ENCODE measurements around the gene STRIT1.

The STRIT1 gene

DNA sequence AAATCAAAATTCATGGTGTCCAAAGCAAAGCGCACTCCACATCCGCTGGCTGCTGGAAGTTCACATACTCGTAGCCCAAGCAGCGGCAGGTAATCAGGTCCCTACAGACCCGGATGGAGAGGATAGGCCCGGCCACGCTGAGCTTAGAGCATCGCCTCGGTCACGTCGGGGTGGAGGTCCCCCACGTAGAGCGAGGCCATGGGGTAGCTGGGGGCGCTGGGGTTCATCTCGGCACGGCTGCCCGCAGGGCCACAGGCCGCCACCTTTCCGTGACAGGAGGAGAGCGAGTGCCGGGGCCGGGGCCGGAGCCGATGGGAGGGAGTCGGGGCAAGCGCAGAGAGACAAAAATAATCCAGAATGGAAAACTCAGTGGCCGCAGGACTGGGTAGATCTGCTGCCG, 16.1 kb upstream of the STRIT1 start:
- TF ChIP-seq ZFP3 (CRISPR knock-in tag; IDR thresholded peaks at IDR 0.05) (no peak), ISL1 (CRISPR knock-in tag; IDR thresholded peaks at IDR 0.05) (no peak), TOX (CRISPR knock-in tag; IDR thresholded peaks at IDR 0.05; ENCODE audit: borderline replicate concordance) (no peak), PPARA (CRISPR knock-in tag; IDR thresholded peaks at IDR 0.05; ENCODE audit: borderline replicate concordance) (no peak), GLIS3 (CRISPR knock-in tag; IDR thresholded peaks at IDR 0.05) (no peak), TCF4 (CRISPR knock-in tag; IDR thresholded peaks at IDR 0.05; ENCODE audit: borderline replicate concordance) (no peak), CSDC2 (CRISPR knock-in tag; IDR thresholded peaks at IDR 0.05) (no peak), ESRRG (CRISPR knock-in tag; IDR thresholded peaks at IDR 0.05) (no peak), RARB (CRISPR knock-in tag; IDR thresholded peaks at IDR 0.05) (no peak), OSR1 (CRISPR knock-in tag; IDR thresholded peaks at IDR 0.05) (no peak)
- TF ChIP-seq, protein P1, sequence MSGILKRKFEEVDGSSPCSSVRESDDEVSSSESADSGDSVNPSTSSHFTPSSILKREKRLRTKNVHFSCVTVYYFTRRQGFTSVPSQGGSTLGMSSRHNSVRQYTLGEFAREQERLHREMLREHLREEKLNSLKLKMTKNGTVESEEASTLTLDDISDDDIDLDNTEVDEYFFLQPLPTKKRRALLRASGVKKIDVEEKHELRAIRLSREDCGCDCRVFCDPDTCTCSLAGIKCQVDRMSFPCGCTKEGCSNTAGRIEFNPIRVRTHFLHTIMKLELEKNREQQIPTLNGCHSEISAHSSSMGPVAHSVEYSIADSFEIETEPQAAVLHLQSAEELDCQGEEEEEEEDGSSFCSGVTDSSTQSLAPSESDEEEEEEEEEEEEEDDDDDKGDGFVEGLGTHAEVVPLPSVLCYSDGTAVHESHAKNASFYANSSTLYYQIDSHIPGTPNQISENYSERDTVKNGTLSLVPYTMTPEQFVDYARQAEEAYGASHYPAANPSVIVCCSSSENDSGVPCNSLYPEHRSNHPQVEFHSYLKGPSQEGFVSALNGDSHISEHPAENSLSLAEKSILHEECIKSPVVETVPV (CRISPR knock-in tag; IDR thresholded peaks at IDR 0.05), result no peak
- TF ChIP-seq, protein P2, sequence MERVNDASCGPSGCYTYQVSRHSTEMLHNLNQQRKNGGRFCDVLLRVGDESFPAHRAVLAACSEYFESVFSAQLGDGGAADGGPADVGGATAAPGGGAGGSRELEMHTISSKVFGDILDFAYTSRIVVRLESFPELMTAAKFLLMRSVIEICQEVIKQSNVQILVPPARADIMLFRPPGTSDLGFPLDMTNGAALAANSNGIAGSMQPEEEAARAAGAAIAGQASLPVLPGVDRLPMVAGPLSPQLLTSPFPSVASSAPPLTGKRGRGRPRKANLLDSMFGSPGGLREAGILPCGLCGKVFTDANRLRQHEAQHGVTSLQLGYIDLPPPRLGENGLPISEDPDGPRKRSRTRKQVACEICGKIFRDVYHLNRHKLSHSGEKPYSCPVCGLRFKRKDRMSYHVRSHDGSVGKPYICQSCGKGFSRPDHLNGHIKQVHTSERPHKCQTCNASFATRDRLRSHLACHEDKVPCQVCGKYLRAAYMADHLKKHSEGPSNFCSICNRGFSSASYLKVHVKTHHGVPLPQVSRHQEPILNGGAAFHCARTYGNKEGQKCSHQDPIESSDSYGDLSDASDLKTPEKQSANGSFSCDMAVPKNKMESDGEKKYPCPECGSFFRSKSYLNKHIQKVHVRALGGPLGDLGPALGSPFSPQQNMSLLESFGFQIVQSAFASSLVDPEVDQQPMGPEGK (CRISPR knock-in tag; IDR thresholded peaks at IDR 0.05; ENCODE audit: borderline replicate concordance), result no peak
- ATAC-seq, result no peak

DNA sequence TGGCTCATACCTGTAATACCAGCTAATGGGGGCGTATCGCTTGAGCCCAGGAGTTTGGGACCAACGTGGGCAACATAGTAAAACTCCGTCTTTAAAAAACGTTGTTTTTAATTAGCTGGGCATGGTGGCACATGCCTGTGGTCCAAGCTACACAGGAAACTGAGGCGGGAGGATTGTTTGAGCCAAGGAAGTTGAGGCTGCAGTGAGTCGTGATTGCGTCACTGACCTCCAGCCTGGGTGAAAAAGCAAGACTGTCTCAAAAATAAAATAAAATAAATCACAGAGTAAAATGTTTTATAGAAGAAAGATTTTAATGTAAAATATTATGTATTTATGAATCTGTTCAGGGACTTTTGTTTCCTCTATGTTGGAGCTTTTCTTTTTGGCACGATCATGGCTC, 15.3 kb upstream of the STRIT1 start:
- TF ChIP-seq RARB (CRISPR knock-in tag; IDR thresholded peaks at IDR 0.05), result no peak
- no peak for TF ChIP-seq ARNTL (CRISPR knock-in tag; IDR thresholded peaks at IDR 0.05; ENCODE audit: borderline replicate concordance, low read depth)
- TF ChIP-seq GLIS3 (CRISPR knock-in tag; IDR thresholded peaks at IDR 0.05), result no peak
- no peak for TF ChIP-seq ESRRG (CRISPR knock-in tag; IDR thresholded peaks at IDR 0.05)
- no peak for TF ChIP-seq TCF4 (CRISPR knock-in tag; IDR thresholded peaks at IDR 0.05; ENCODE audit: borderline replicate concordance)
- ATAC-seq, result no peak

DNA sequence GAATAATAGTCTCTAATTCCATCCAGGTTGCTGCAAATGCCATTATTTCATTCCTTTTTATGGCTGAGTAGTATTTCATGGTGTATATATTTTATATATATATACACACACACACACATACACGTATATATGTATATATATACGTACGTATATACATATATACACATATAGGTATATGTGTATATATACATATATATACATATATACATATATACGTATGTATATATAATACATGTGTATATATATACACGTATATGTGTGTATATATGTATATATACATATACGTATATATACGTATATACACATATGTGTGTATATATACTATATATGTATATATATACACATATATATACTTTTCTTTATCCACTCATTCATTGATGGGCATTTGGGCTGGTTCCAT, 13.7 kb upstream of the STRIT1 start:
- no peak for ATAC-seq

DNA sequence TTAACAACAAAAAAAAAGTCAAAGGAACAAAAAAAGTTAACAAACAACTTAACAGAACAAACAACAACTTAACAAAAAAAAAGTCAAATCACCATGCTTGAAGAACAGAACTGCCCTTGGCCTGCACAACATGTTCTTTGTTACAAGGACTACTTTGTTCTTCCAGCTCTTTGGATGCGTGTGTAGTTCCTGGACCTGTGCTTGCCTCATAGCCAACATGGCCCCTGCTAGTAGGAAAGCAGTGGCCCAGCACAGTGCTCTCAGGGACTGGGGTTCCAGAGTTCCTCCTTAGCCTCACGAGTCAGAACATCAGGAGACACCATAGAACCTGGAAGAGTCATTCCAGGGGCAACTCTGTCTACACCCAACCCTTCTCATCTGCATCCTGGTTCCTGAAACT, 10.9 kb upstream of the STRIT1 start:
- no peak for ATAC-seq
- no peak for TF ChIP-seq ESRRG (CRISPR knock-in tag; IDR thresholded peaks at IDR 0.05)
- no peak for TF ChIP-seq RARB (CRISPR knock-in tag; IDR thresholded peaks at IDR 0.05)
- TF ChIP-seq ISL1 (CRISPR knock-in tag; IDR thresholded peaks at IDR 0.05), result no peak
- TF ChIP-seq, protein P2 (CRISPR knock-in tag; IDR thresholded peaks at IDR 0.05; ENCODE audit: borderline replicate concordance), result no peak
- no peak for TF ChIP-seq GLIS3 (CRISPR knock-in tag; IDR thresholded peaks at IDR 0.05)
- TF ChIP-seq, protein P1 (CRISPR knock-in tag; IDR thresholded peaks at IDR 0.05), result no peak
- no peak for TF ChIP-seq ZNF70 (CRISPR knock-in tag; IDR thresholded peaks at IDR 0.05)
- TF ChIP-seq SNAI2 (CRISPR knock-in tag; IDR thresholded peaks at IDR 0.05), result no peak
- no peak for TF ChIP-seq CSDC2 (CRISPR knock-in tag; IDR thresholded peaks at IDR 0.05)
- TF ChIP-seq POU6F1 (CRISPR knock-in tag; IDR thresholded peaks at IDR 0.05; ENCODE audit: borderline replicate concordance, low read depth), result no peak
- TF ChIP-seq ZFP30 (CRISPR knock-in tag; IDR thresholded peaks at IDR 0.05), result no peak
- TF ChIP-seq BACH2 (CRISPR knock-in tag; IDR thresholded peaks at IDR 0.05; ENCODE audit: borderline replicate concordance), result no peak
- TF ChIP-seq, protein P3, sequence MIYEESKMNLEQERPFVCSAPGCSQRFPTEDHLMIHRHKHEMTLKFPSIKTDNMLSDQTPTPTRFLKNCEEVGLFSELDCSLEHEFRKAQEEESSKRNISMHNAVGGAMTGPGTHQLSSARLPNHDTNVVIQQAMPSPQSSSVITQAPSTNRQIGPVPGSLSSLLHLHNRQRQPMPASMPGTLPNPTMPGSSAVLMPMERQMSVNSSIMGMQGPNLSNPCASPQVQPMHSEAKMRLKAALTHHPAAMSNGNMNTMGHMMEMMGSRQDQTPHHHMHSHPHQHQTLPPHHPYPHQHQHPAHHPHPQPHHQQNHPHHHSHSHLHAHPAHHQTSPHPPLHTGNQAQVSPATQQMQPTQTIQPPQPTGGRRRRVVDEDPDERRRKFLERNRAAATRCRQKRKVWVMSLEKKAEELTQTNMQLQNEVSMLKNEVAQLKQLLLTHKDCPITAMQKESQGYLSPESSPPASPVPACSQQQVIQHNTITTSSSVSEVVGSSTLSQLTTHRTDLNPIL (CRISPR knock-in tag; IDR thresholded peaks at IDR 0.05; ENCODE audit: low read depth), result no peak
- TF ChIP-seq TSHZ2 (CRISPR knock-in tag; IDR thresholded peaks at IDR 0.05), result no peak
- no peak for TF ChIP-seq OSR1 (CRISPR knock-in tag; IDR thresholded peaks at IDR 0.05)
- TF ChIP-seq PPARA (CRISPR knock-in tag; IDR thresholded peaks at IDR 0.05; ENCODE audit: borderline replicate concordance), result no peak
- TF ChIP-seq TCF4 (CRISPR knock-in tag; IDR thresholded peaks at IDR 0.05; ENCODE audit: borderline replicate concordance), result no peak
- TF ChIP-seq ZC3H10 (CRISPR knock-in tag; IDR thresholded peaks at IDR 0.05), result no peak
- no peak for TF ChIP-seq ZFP3 (CRISPR knock-in tag; IDR thresholded peaks at IDR 0.05)
- TF ChIP-seq ZNF565 (CRISPR knock-in tag; conservative IDR thresholded peaks at IDR 0.05; ENCODE audit: low read depth), result no peak

More for the DNA sequence above, 13.7 kb upstream of the STRIT1 start:
- TF ChIP-seq ISL1 (CRISPR knock-in tag; IDR thresholded peaks at IDR 0.05) (no peak), ZNF70 (CRISPR knock-in tag; IDR thresholded peaks at IDR 0.05) (no peak), ESRRG (CRISPR knock-in tag; IDR thresholded peaks at IDR 0.05) (no peak)
